Ishikawa (cell line): ENCODE data around the gene GGT6.

ENCODE experiments used
- CEBPB ChIP-seq: IDR thresholded peaks from 2 replicates; pipeline ENCODE4 v1.6.1; 2012
- CREB1 ChIP-seq: IDR thresholded peaks from 2 replicates; pipeline ENCODE4 v1.6.1; 2012; ENCODE audit warnings: low read depth
- EGR1 ChIP-seq: IDR thresholded peaks from 2 replicates; pipeline ENCODE4 v1.6.1; 2012
- EP300 ChIP-seq: IDR thresholded peaks from 2 replicates; pipeline ENCODE4 v1.6.1; 2012; ENCODE audit warnings: borderline replicate concordance
- FOXM1 ChIP-seq: IDR thresholded peaks from 2 replicates; pipeline ENCODE4 v1.6.1; 2012; ENCODE audit warnings: low read depth, borderline replicate concordance
- NFIC ChIP-seq: IDR thresholded peaks from 2 replicates; pipeline ENCODE4 v1.6.1; 2012
- RAD21 ChIP-seq: IDR thresholded peaks from 2 replicates; pipeline ENCODE4 v1.6.1; 2012; ENCODE audit warnings: low read depth
- TAF1 ChIP-seq: IDR thresholded peaks from 2 replicates; pipeline ENCODE4 v1.6.1; 2012; ENCODE audit warnings: low read depth, mild to moderate bottlenecking
- TCF12 ChIP-seq: IDR thresholded peaks from 2 replicates; pipeline ENCODE4 v1.6.1; 2012; ENCODE audit warnings: low read depth
- TEAD4 ChIP-seq: IDR thresholded peaks from 2 replicates; pipeline ENCODE4 v1.6.1; 2012
- YY1 ChIP-seq: IDR thresholded peaks from 2 replicates; pipeline ENCODE4 v1.6.1; 2012; ENCODE audit warnings: low read depth
- ZBTB7A ChIP-seq: IDR thresholded peaks from 2 replicates; pipeline ENCODE4 v1.6.1; 2012; ENCODE audit warnings: low read depth
- TF ChIP-seq, protein P1 (sequence below): IDR thresholded peaks from 2 replicates; pipeline ENCODE4 v1.6.1; 2012
- TF ChIP-seq, protein P2 (sequence below): IDR thresholded peaks from 2 replicates; pipeline ENCODE4 v1.6.1; 2012; ENCODE audit warnings: low read depth, mild to moderate bottlenecking
- TF ChIP-seq, protein P3 (sequence below): IDR thresholded peaks from 2 replicates; pipeline ENCODE4 v1.6.1; 2012

The GGT6 gene

DNA sequence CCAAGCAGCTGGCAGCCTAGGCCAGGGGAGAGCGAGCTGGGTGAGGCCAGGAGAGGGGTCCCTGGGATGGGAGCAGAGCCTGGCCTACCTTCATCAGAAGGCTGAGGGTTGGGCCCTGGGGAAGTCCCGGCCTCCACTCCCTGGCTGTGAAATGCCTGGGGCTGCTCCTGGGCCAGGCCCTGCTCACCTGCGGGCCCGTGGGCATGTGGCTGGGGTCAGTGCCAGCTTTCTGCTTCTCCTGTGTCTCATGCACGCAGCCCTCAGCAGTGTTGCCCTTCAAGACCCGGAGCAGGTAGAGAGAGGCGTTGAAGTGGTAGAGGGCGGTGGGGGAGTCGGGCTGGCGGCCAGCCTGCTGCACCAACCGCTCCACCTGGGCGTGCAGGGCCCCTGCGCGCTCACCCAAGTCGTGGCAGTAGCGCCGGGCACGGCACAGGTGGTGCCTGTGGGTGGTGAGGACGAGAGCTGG lies 17.6 kb downstream of the GGT6 start:
- TF ChIP-seq YY1, result no peak
- TF ChIP-seq CREB1, result no peak
- TF ChIP-seq EGR1, result no peak
- no peak for TF ChIP-seq CEBPB
- no peak for TF ChIP-seq TEAD4
- TF ChIP-seq, protein P1, sequence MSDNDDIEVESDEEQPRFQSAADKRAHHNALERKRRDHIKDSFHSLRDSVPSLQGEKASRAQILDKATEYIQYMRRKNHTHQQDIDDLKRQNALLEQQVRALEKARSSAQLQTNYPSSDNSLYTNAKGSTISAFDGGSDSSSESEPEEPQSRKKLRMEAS, result no peak
- TF ChIP-seq EP300, result no peak
- no peak for TF ChIP-seq TAF1
- TF ChIP-seq NFIC, result no peak
- no peak for TF ChIP-seq FOXM1
- no peak for TF ChIP-seq ZBTB7A

DNA sequence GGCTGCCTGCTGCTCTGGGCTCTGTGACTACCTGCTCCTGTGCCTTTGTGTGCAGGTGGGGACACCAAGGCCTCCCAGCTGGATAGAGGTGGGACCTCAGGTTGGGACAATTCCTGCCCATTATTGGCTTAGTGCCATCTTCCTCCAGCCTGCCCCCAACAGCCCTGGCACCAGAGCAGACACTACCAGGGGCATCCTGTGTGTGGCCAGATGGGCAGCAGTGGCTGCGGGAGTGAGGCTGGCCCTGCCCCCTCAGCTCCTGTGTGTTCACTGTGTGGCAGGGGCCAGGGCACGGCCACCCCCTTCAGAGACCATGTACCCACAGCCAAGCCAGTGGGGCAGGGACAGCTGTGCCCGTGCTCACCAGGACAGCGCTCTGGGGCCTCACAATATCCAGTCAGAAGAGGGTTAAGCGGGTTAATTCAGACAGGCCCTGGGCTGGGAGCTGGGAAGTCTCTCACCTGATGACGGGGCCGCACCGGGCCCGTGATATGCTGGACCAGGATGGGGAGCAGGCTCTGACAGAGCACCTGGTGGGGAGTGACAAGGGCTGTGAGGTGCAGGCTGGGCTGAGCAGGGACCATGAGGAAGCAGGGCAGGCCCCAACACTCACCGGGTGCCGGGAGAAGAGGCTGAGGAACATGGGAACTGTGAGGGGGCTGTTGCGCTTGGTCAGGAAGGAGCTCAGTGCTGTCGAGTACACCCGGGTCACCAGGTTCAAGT lies 18.2 kb downstream of the GGT6 start:
- TF ChIP-seq NFIC, result no peak
- no peak for TF ChIP-seq TCF12
- TF ChIP-seq EP300, result no peak
- TF ChIP-seq, protein P2, sequence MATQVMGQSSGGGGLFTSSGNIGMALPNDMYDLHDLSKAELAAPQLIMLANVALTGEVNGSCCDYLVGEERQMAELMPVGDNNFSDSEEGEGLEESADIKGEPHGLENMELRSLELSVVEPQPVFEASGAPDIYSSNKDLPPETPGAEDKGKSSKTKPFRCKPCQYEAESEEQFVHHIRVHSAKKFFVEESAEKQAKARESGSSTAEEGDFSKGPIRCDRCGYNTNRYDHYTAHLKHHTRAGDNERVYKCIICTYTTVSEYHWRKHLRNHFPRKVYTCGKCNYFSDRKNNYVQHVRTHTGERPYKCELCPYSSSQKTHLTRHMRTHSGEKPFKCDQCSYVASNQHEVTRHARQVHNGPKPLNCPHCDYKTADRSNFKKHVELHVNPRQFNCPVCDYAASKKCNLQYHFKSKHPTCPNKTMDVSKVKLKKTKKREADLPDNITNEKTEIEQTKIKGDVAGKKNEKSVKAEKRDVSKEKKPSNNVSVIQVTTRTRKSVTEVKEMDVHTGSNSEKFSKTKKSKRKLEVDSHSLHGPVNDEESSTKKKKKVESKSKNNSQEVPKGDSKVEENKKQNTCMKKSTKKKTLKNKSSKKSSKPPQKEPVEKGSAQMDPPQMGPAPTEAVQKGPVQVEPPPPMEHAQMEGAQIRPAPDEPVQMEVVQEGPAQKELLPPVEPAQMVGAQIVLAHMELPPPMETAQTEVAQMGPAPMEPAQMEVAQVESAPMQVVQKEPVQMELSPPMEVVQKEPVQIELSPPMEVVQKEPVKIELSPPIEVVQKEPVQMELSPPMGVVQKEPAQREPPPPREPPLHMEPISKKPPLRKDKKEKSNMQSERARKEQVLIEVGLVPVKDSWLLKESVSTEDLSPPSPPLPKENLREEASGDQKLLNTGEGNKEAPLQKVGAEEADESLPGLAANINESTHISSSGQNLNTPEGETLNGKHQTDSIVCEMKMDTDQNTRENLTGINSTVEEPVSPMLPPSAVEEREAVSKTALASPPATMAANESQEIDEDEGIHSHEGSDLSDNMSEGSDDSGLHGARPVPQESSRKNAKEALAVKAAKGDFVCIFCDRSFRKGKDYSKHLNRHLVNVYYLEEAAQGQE, result no peak
- TF ChIP-seq, protein P3, sequence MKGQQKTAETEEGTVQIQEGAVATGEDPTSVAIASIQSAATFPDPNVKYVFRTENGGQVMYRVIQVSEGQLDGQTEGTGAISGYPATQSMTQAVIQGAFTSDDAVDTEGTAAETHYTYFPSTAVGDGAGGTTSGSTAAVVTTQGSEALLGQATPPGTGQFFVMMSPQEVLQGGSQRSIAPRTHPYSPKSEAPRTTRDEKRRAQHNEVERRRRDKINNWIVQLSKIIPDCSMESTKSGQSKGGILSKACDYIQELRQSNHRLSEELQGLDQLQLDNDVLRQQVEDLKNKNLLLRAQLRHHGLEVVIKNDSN, result no peak
- TF ChIP-seq, protein P1, result no peak
- TF ChIP-seq CREB1, result no peak
- TF ChIP-seq FOXM1, result no peak

DNA sequence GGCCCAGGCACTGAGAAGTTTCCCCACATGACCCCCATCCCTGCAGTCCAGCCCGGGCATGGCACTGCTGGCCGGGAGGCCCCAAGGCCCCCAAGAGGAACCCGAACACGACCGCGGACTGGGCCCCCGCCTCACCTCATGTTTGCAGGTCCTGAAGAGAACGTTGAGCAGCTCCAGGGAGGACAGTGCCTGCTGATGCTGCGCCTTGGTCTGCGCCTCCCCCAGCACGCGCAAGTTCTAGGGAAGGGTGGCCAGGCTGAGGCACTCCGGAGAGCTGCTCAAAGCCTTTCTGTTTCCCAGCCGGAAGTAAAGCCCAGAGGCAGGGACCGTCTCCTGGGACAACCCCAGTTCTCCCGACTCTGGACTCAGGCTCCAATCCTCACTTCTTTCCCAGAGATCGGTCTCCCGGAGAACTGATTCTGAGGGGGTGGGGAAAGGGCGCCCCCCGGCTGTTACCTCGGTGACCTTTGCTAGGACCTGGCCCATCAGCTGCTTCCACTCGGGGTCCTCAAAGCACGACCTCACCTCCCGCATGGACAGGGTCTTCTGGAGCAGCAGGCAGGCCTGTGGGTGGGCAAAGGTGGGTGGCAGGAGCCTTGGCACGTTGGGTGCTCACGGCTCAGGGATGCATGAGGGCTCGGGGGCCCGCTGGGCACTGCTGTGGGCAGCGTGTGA lies 18.9 kb downstream of the GGT6 start:
- TF ChIP-seq CEBPB (no peak), TAF1 (no peak), TCF12 (no peak), FOXM1 (no peak), TEAD4 (no peak), ZBTB7A (no peak), RAD21 (no peak; the same call in 1 of the 2 replicates), NFIC (no peak), EGR1 (no peak), CREB1 (no peak), EP300 (no peak), YY1 (no peak)
- TF ChIP-seq, protein P2, result no peak
- TF ChIP-seq, protein P1, result no peak
- TF ChIP-seq, protein P3, result no peak

DNA sequence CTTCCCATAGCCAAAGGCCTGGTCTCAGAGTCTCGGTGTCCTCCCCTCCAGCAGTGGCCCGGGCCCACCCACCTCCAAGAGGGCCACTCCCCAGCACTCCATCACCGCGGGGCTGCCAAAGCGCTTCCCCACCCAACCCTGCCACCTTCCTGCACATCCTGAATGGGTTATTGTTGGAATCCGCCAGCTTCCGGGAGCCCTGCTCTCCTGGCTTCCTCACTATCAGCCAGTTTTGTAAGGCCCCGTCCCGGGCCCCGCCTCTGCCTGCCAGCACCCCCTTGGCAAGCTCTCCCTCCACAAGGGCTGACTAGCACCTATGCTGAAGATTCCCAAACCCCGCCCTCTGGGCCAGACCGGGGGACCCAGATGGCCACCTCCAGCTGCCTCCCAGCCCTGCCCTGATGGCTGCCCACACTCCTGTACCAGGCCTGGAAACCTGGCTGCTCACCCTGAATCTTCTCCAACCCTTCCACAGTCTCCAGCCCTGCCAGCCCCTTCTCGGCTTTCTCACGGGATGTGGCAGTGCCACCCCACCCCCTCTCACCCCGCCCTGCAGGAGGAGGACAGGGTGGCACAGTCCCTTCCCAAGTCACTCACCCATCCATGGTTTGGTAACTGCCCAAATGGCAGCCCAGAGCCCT lies 19.6 kb downstream of the GGT6 start:
- TF ChIP-seq NFIC, result no peak
- no peak for TF ChIP-seq EGR1
- TF ChIP-seq YY1, result no peak
- no peak for TF ChIP-seq TEAD4
- no peak for TF ChIP-seq RAD21
- TF ChIP-seq, protein P2, result no peak
- TF ChIP-seq, protein P3, result no peak
- TF ChIP-seq, protein P1, result no peak
- no peak for TF ChIP-seq TAF1
- no peak for TF ChIP-seq ZBTB7A
- TF ChIP-seq TCF12, result no peak
- no peak for TF ChIP-seq FOXM1
- no peak for TF ChIP-seq CEBPB
- no peak for TF ChIP-seq CREB1
- no peak for TF ChIP-seq EP300
